Astrocyte (in vitro differentiated cells and primary cell): ENCODE results near the gene SH3RF1. TPM values are rescaled to one million over a fixed set of nuclear protein-coding genes. Genes with fewer than 3 reads are reported as not detected.

Source experiments
- DNase-seq: peaks from one replicate; pipeline ENCODE4 v3.0.0-alpha.2; 2010; ENCODE audit warnings: low read depth
- FAIRE-seq: peaks from 2 replicates; lab custom pipeline; 2011; peaks lifted over from hg19 to GRCh38; lab: Jason Lieb, UNC
- H2AFZ ChIP-seq: 2 replicates; pipeline ENCODE4 v1.6.0; 2012; ENCODE audit warnings: low read depth, low read length, inconsistent platforms
- H3K27ac ChIP-seq: 2 replicates; pipeline ENCODE4 v1.5.1; 2011; ENCODE audit warnings: low read depth, low read length, inconsistent platforms
- H3K27me3 ChIP-seq: 2 replicates; pipeline ENCODE4 v1.6.0; 2011; ENCODE audit warnings: low read length, inconsistent platforms; ENCODE audit not compliant: insufficient read depth
- H3K36me3 ChIP-seq: 2 replicates; pipeline ENCODE4 v1.5.1; 2011; ENCODE audit warnings: low read length, inconsistent platforms; ENCODE audit not compliant: insufficient read depth
- H3K4me1 ChIP-seq: 2 replicates; pipeline ENCODE4 v1.5.1; 2011; ENCODE audit warnings: low read length, inconsistent platforms; ENCODE audit not compliant: insufficient read depth
- H3K4me2 ChIP-seq: 2 replicates; pipeline ENCODE4 v1.6.0; 2012; ENCODE audit warnings: low read length, inconsistent platforms
- H3K4me3 ChIP-seq: 2 replicates; pipeline ENCODE4 v1.5.1; 2011; ENCODE audit warnings: low read depth, mild to moderate bottlenecking, low read length, inconsistent platforms; ENCODE audit not compliant: insufficient read depth
- H3K79me2 ChIP-seq: 2 replicates; pipeline ENCODE4 v1.6.0; 2012; ENCODE audit warnings: mild to moderate bottlenecking, low read length, inconsistent platforms; ENCODE audit not compliant: insufficient read depth
- H3K9ac ChIP-seq: 2 replicates; pipeline ENCODE4 v1.6.0; 2012; ENCODE audit warnings: mild to moderate bottlenecking, low read length, inconsistent platforms
- H3K9me3 ChIP-seq: 2 replicates; pipeline ENCODE4 v1.5.1; 2012; ENCODE audit warnings: low read depth, mild to moderate bottlenecking, low read length, inconsistent platforms; ENCODE audit not compliant: insufficient read depth
- H4K20me1 ChIP-seq: 2 replicates; pipeline ENCODE4 v1.6.0; 2012; ENCODE audit warnings: low read length, inconsistent platforms; ENCODE audit not compliant: insufficient read depth
- H3K27ac Mint-ChIP-seq: one replicate; pipeline ENCODE4 v1.8.0; 2021; ENCODE audit warnings: mild to moderate bottlenecking, mixed read lengths; ENCODE audit not compliant: unreplicated experiment
- H3K27me3 Mint-ChIP-seq: one replicate; pipeline ENCODE4 v1.8.0; 2021; ENCODE audit warnings: low read depth, mixed read lengths; ENCODE audit not compliant: unreplicated experiment
- H3K36me3 Mint-ChIP-seq: one replicate; pipeline ENCODE4 v1.8.0; 2021; ENCODE audit warnings: low read depth, mixed read lengths; ENCODE audit not compliant: unreplicated experiment
- H3K4me1 Mint-ChIP-seq: one replicate; pipeline ENCODE4 v1.8.0; 2021; ENCODE audit warnings: low read depth, mixed read lengths; ENCODE audit not compliant: unreplicated experiment
- H3K4me3 Mint-ChIP-seq: one replicate; pipeline ENCODE4 v1.8.0; 2021; ENCODE audit warnings: mild to moderate bottlenecking, moderate library complexity, mixed read lengths; ENCODE audit not compliant: unreplicated experiment
- H3K9me3 Mint-ChIP-seq: one replicate; pipeline ENCODE4 v1.8.0; 2021; ENCODE audit warnings: mild to moderate bottlenecking, mixed read lengths; ENCODE audit not compliant: unreplicated experiment
- CTCF ChIP-seq: IDR thresholded peaks from 2 replicates; pipeline ENCODE4 v1.5.1; 2011; ENCODE audit warnings: low read depth, mild to moderate bottlenecking, inconsistent platforms, low read length, moderate library complexity; ENCODE audit not compliant: insufficient read depth
- EZH2 ChIP-seq: IDR thresholded peaks from 2 replicates; pipeline ENCODE4 v1.6.1; 2012; ENCODE audit warnings: mild to moderate bottlenecking, low read length, inconsistent platforms; ENCODE audit not compliant: insufficient read depth
- total RNA-seq: library from RNA; stranded (reverse); gene quantifications from 2 replicates; pipeline ENCODE4 v1.2.1, GENCODE V29; 2021

Gene SH3RF1
- total RNA-seq, 1 donor from 2014 or later: 25.9 TPM

GRCh38 chr4:169312690-169313422, 42.1 kb upstream of the SH3RF1 start:
- no peak for FAIRE-seq

DNA sequence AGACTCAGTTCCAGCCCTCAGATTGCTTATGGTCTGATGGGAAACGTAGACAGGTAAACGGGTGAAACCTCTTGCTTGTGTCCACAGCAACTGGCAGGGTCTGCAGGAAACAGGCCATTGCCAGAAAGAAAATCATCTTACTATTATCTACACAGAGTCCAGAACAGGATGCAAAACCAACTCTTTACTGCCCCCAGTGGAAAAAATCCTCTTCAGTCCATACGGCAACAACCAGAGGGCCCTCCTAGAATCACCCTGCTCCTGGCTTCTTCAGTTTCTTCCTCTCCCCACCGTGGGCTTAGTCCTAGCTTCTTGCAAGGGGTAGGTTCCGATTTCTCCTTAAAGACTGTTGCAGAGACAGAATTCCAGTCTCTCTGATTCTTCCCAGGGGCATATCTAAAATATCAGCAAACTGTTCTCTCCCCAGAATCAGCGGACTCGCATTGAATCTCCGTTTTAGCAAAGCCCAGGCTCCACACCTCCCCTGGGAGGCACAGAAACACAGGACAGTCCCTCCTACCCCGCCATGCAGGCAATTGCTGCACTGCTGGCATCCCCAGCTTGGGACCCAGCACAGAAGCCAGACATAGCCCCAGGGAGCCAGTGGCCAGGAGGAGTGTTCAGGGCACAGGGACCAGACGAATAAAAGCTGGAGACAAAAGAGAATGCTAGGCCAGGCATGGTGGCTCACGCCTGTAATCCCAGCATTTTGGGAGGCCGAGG, 41.0 kb upstream of the SH3RF1 start:
- Histone ChIP-seq H3K27ac (no peak overlapping the region), H3K27me3 (no peaks in the 10 kb centered on the region), H2AFZ (no peak overlapping the region), H3K9me3 (no peaks in the 10 kb centered on the region), H3K4me2 (no peak overlapping the region), H3K36me3 (no peaks in the 10 kb centered on the region), H4K20me1 (no peaks in the 10 kb centered on the region), H3K4me3 (no peak overlapping the region), H3K4me1 (peaks cover 18% of the 10 kb centered on the region), H3K9ac (no peak overlapping the region), H3K79me2 (no peaks in the 10 kb centered on the region)
- no peaks in the 10 kb centered on the region for H3K36me3 Mint-ChIP-seq
- H3K27me3 Mint-ChIP-seq: peaks cover 6% of the 10 kb centered on the region
- H3K4me3 Mint-ChIP-seq: no peak overlapping the region
- peaks cover 16% of the 10 kb centered on the region for H3K4me1 Mint-ChIP-seq
- DNase-seq (no peak), FAIRE-seq (no peak)
- peaks cover 7% of the 10 kb centered on the region for H3K9me3 Mint-ChIP-seq
- H3K27ac Mint-ChIP-seq: no peak overlapping the region
- no peak for TF ChIP-seq EZH2
- peak; percentile 59 for TF ChIP-seq CTCF

More at GRCh38 chr4:169312690-169313422, 42.1 kb upstream of the SH3RF1 start:
- H3K9me3 Mint-ChIP-seq: peaks cover 7% of the 10 kb centered on the region
- no peaks in the 10 kb centered on the region for H3K36me3 ChIP-seq
- no peak for DNase-seq
- H3K9ac ChIP-seq: no peak overlapping the region
- peaks cover 18% of the 10 kb centered on the region for H3K4me1 ChIP-seq
- H3K4me3 ChIP-seq: no peak overlapping the region
- no peaks in the 10 kb centered on the region for H3K79me2 ChIP-seq
- no peaks in the 10 kb centered on the region for H4K20me1 ChIP-seq
- H3K27ac Mint-ChIP-seq: no peak overlapping the region
- H3K4me1 Mint-ChIP-seq: peaks cover 16% of the 10 kb centered on the region
- H3K27me3 ChIP-seq: no peaks in the 10 kb centered on the region
- H3K27ac ChIP-seq: no peak overlapping the region
- H3K27me3 Mint-ChIP-seq: peaks cover 5% of the 10 kb centered on the region
- no peak overlapping the region for H3K4me2 ChIP-seq
- no peak overlapping the region for H2AFZ ChIP-seq
- no peak for TF ChIP-seq EZH2
- TF ChIP-seq CTCF: no peak
- no peak overlapping the region for H3K4me3 Mint-ChIP-seq
- no peaks in the 10 kb centered on the region for H3K9me3 ChIP-seq
- H3K36me3 Mint-ChIP-seq: no peaks in the 10 kb centered on the region
